H1 (cell line): Measurements from ENCODE around the gene FLOT1. TPM values are rescaled to one million over a fixed set of nuclear protein-coding genes. Genes with fewer than 3 reads are reported as not detected.

ENCODE experiments used
- ATF3 ChIP-seq: IDR thresholded peaks from 2 replicates; pipeline ENCODE4 v1.6.1; 2011; ENCODE audit warnings: low read depth, mild to moderate bottlenecking, low read length; ENCODE audit not compliant: insufficient read depth
- CHD7 ChIP-seq: fragments of 300-600 bp; sonication (generic); IDR thresholded peaks from 2 replicates; pipeline ENCODE4 v1.7.1; 2012; ENCODE audit warnings: low read length, moderate library complexity, mild to moderate bottlenecking, inconsistent platforms; ENCODE audit not compliant: insufficient replicate concordance
- CREB1 ChIP-seq: IDR thresholded peaks from 2 replicates; pipeline ENCODE4 v1.6.1; 2012; ENCODE audit warnings: inconsistent platforms
- JUND ChIP-seq: IDR thresholded peaks from 2 replicates; pipeline ENCODE4 v1.6.1; 2011; ENCODE audit warnings: mild to moderate bottlenecking, improper control_type of control experiment, low read length
- MAFK ChIP-seq: IDR thresholded peaks from 2 replicates; pipeline ENCODE4 v1.6.1; 2012; ENCODE audit warnings: low read depth, mild to moderate bottlenecking, improper control_type of control experiment, low read length
- RAD21 ChIP-seq, 2 experiments: IDR thresholded peaks in 1 of 2; conservative IDR thresholded peaks in 1 of 2; 2 replicates each; pipeline ENCODE4 v1.6.1; 2011; ENCODE audit warnings: low read depth in 2 of 2, low read length in 2 of 2, improper control_type of control experiment in 1 of 2, inconsistent platforms in 1 of 2, mild to moderate bottlenecking in 1 of 2, moderate library complexity in 1 of 2
- polyA plus RNA-seq, 7 experiments: library from polyadenylated mRNA; depleted of rRNA in 3 of 7; stranded (reverse) in 5 of 7; unstranded in 2 of 7; fragments of >200 nt in 5 of 7; fragments of 200-250 nt in 2 of 7; gene quantifications; 1 replicate in 5 of 7; 2 replicates in 1 of 7; 4 replicates in 1 of 7; pipeline versions ENCODE4 v1.2.1 to v1.2.3, GENCODE V29; 2011 to 2013; ENCODE audit warnings: missing spikeins in 2 of 7, mixed read lengths in 2 of 7
- total RNA-seq: library from RNA; stranded (reverse); fragmentation: NEBNext Ultra II Directional; extraction: Animal tissue kit (Norgen Biotek cat#: 25700); gene quantifications from 2 replicates; pipeline ENCODE4 v1.2.1, GENCODE V29; 2021

The FLOT1 gene
- total and polyA plus RNA-seq, 2 of the 8 experiments (the other 6 are each of a cell fraction or from before 2014, with no cell fraction given) = 87.5 to 88.1 TPM

DNA sequence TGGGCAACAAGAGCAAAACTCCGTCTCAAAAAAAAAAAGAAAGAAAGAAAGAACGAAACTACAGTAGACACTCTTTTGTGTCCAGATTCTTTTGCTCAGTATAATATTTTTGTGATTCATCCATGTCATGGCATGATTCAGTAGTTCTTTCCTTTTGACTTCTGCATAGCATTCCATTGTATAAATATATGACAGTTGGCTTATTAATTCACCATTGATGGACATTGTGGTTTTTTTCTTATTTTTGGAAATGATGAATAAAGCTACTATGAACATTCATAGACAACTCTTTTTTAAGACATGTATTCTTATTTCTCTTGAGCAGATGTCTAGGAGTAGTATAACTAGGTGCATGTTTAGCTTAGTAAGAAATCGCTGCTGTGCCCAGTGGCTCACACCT lies 12.1 kb upstream of the FLOT1 start (continued):
- TF ChIP-seq CHD7 (no peak), ATF3 (no peak), JUND (no peak), RAD21 (IDR thresholded peaks at IDR 0.05 in 1 of 2, conservative IDR thresholded peaks at IDR 0.05 in 1 of 2; ENCODE audit: low read depth in 2 of 2, low read length in 2 of 2) (no peak), MAFK (no peak), CREB1 (no peak)
